H1 (cell line): ENCODE data around the gene NRXN3. TPM values are rescaled to one million over a fixed set of nuclear protein-coding genes. Genes with fewer than 3 reads are reported as not detected.

ENCODE experiments used
- CTCF ChIA-PET: fragments of 300-600 bp; sonication (Branson Sonifier 250); formaldehyde crosslinking; loops from one replicate; lab custom pipeline; 2021; ENCODE audit not compliant: partially characterized antibody; lab: Charles Lee
- POLR2A ChIA-PET: fragments of 300-600 bp; sonication (Branson Sonifier 250); formaldehyde crosslinking; loops from one replicate; lab custom pipeline; 2021; ENCODE audit warnings: inconsistent platforms; ENCODE audit not compliant: partially characterized antibody; lab: Charles Lee
- DNase-seq, 2 experiments: peaks; one replicate each; pipeline versions ENCODE4 v3.0.0 to v3.0.0-alpha.2; 2010 to 2022; ENCODE audit warnings: low spot score in 2 of 2, low read depth in 1 of 2, mixed read lengths in 1 of 2
- FAIRE-seq: peaks from 2 replicates; lab custom pipeline; 2011; peaks lifted over from hg19 to GRCh38; lab: Jason Lieb, UNC
- H2AFZ ChIP-seq: 2 replicates; pipeline ENCODE4 v1.8.1; 2012; ENCODE audit warnings: low read length, inconsistent platforms
- H2AK5ac ChIP-seq: 2 replicates; pipeline ENCODE4 v1.6.1; 2013; ENCODE audit warnings: low read depth, low read length
- H2BK120ac ChIP-seq: replicated peaks from 2 replicates; pipeline ENCODE3; 2013; ENCODE audit warnings: low read depth, low read length, inconsistent platforms
- H2BK12ac ChIP-seq: 2 replicates; pipeline ENCODE4 v1.6.1; 2013; ENCODE audit warnings: low read depth, low read length
- H2BK15ac ChIP-seq: 2 replicates; pipeline ENCODE4 v1.6.1; 2013; ENCODE audit warnings: low read length
- H2BK20ac ChIP-seq: 2 replicates; pipeline ENCODE4 v1.6.1; 2013; ENCODE audit warnings: low read length
- H2BK5ac ChIP-seq: 2 replicates; pipeline ENCODE4 v1.6.1; 2013; ENCODE audit warnings: low read depth, low read length
- H3K14ac ChIP-seq: 2 replicates; pipeline ENCODE4 v1.6.1; 2013; ENCODE audit warnings: inconsistent platforms; ENCODE audit not compliant: insufficient read length
- H3K18ac ChIP-seq: 2 replicates; pipeline ENCODE4 v1.6.1; 2013; ENCODE audit warnings: low read length; ENCODE audit errors: extremely low read depth
- H3K23ac ChIP-seq: 2 replicates; pipeline ENCODE4 v1.6.1; 2013; ENCODE audit warnings: inconsistent platforms; ENCODE audit not compliant: insufficient read length
- H3K23me2 ChIP-seq: 2 replicates; pipeline ENCODE4 v1.6.1; 2013; ENCODE audit warnings: low read depth, low read length
- H3K27ac ChIP-seq: 2 replicates; pipeline ENCODE4 v1.6.1; 2011; ENCODE audit warnings: low read depth, low read length, inconsistent platforms
- H3K27me3 ChIP-seq, 4 experiments: replicated peaks in 1 of 4; 1 replicate in 1 of 4; 2 replicates in 3 of 4; pipeline versions ENCODE4 v1.6.1 to v1.8.1; 2011 to 2013; ENCODE audit warnings: low read length in 3 of 4, mild to moderate bottlenecking in 3 of 4, inconsistent platforms in 2 of 4, mixed read lengths in 2 of 4, moderate library complexity in 1 of 4; ENCODE audit not compliant: control insufficient read depth in 3 of 4, insufficient read depth in 3 of 4; ENCODE audit errors: extremely low read depth in 1 of 4
- H3K36me3 ChIP-seq, 4 experiments: 2 replicates each; pipeline versions ENCODE4 v1.6.1 to v1.8.1; 2011 to 2013; ENCODE audit warnings: mild to moderate bottlenecking in 4 of 4, low read length in 3 of 4, moderate library complexity in 2 of 4, control low read depth in 1 of 4, inconsistent platforms in 1 of 4; ENCODE audit not compliant: insufficient read depth in 4 of 4, control insufficient read depth in 2 of 4
- H3K4ac ChIP-seq: replicated peaks from 2 replicates; pipeline ENCODE3; 2013; ENCODE audit warnings: low read length, low read depth, mixed read lengths, inconsistent platforms; ENCODE audit not compliant: insufficient read length
- H3K4me1 ChIP-seq, 4 experiments: replicated peaks in 1 of 4; 1 replicate in 1 of 4; 2 replicates in 3 of 4; pipeline versions ENCODE4 v1.6.1 to v1.8.1; 2011 to 2013; ENCODE audit warnings: low read length in 3 of 4, inconsistent platforms in 2 of 4, mixed read lengths in 1 of 4; ENCODE audit not compliant: insufficient read depth in 4 of 4, control insufficient read depth in 3 of 4
- H3K4me2 ChIP-seq, 2 experiments: 2 replicates each; pipeline versions ENCODE4 v1.6.1 to v1.8.1; 2011 to 2013; ENCODE audit warnings: low read depth in 2 of 2, low read length in 2 of 2, control low read depth in 1 of 2, inconsistent platforms in 1 of 2, mild to moderate bottlenecking in 1 of 2; ENCODE audit not compliant: insufficient read depth in 1 of 2
- H3K4me3 ChIP-seq, 4 experiments: fragments of 200-600, 300-600 bp in 1 of 4; sonication (generic), shearing (Covaris generic), sonication (Bioruptor Twin) in 1 of 4; 2 replicates each; pipeline versions ENCODE4 v1.5.1 to v1.8.1; 2011 to 2016; ENCODE audit warnings: low read length in 4 of 4, low read depth in 3 of 4, control low read depth in 2 of 4, inconsistent platforms in 2 of 4, mild to moderate bottlenecking in 2 of 4, mixed read lengths in 1 of 4, moderate library complexity in 1 of 4; ENCODE audit not compliant: insufficient read depth in 2 of 4; ENCODE audit errors: extremely low read depth in 1 of 4
- H3K56ac ChIP-seq: replicated peaks from 2 replicates; pipeline ENCODE3; 2013; ENCODE audit warnings: low read depth, mild to moderate bottlenecking, mixed read lengths, low read length, inconsistent platforms; ENCODE audit not compliant: insufficient read length
- H3K79me1 ChIP-seq: 2 replicates; pipeline ENCODE4 v1.6.1; 2013; ENCODE audit warnings: low read depth, low read length, control low read depth
- H3K79me2 ChIP-seq, 2 experiments: 2 replicates each; pipeline versions ENCODE4 v1.6.1 to v1.8.1; 2012 to 2013; ENCODE audit warnings: low read length in 2 of 2, mild to moderate bottlenecking in 2 of 2, inconsistent platforms in 1 of 2; ENCODE audit not compliant: insufficient read depth in 2 of 2, control insufficient read depth in 1 of 2
- H3K9ac ChIP-seq, 4 experiments: replicated peaks in 1 of 4; 1 replicate in 1 of 4; 2 replicates in 3 of 4; pipeline versions ENCODE4 v1.6.1 to v1.8.1; 2011 to 2013; ENCODE audit warnings: low read depth in 3 of 4, low read length in 3 of 4, control low read depth in 2 of 4, mild to moderate bottlenecking in 2 of 4, moderate library complexity in 2 of 4, inconsistent platforms in 1 of 4; ENCODE audit errors: extremely low read depth in 1 of 4
- H3K9me3 ChIP-seq, 2 experiments: 2 replicates each; pipeline versions ENCODE4 v1.6.1 to v1.8.1; 2012 to 2013; ENCODE audit warnings: mild to moderate bottlenecking in 2 of 2, moderate library complexity in 2 of 2, control low read depth in 1 of 2, inconsistent platforms in 1 of 2, low read depth in 1 of 2, low read length in 1 of 2, mixed read lengths in 1 of 2; ENCODE audit not compliant: insufficient read depth in 2 of 2
- H4K20me1 ChIP-seq, 2 experiments: replicated peaks in 1 of 2; 2 replicates each; pipeline versions ENCODE3 to v1.8.1; 2011 to 2013; ENCODE audit warnings: inconsistent platforms in 2 of 2, low read length in 2 of 2, mild to moderate bottlenecking in 1 of 2; ENCODE audit not compliant: insufficient read depth in 2 of 2, control insufficient read depth in 1 of 2
- H4K5ac ChIP-seq: 2 replicates; pipeline ENCODE4 v1.6.1; 2013; ENCODE audit warnings: low read length, low read depth, mixed read lengths, inconsistent platforms; ENCODE audit not compliant: insufficient read length
- H4K8ac ChIP-seq: 2 replicates; pipeline ENCODE4 v1.8.0; 2013; ENCODE audit warnings: mild to moderate bottlenecking, moderate library complexity, low read length, inconsistent platforms; ENCODE audit not compliant: insufficient read depth; ENCODE audit errors: extremely low read depth
- H4K91ac ChIP-seq: replicated peaks from 2 replicates; pipeline ENCODE3; 2013; ENCODE audit warnings: low read length, mixed read lengths, inconsistent platforms; ENCODE audit not compliant: insufficient read length
- BACH1 ChIP-seq: IDR thresholded peaks from 2 replicates; pipeline ENCODE4 v1.6.1; 2012; ENCODE audit warnings: low read length, improper control_type of control experiment
- CBX5 ChIP-seq: fragments of 300-800, 300-1000 bp; sonication (generic); IDR thresholded peaks from 2 replicates; pipeline ENCODE4 v1.7.1; 2016; ENCODE audit warnings: antibody characterized with exemption, low read length, low read depth
- CHD1 ChIP-seq: IDR thresholded peaks from 2 replicates; pipeline ENCODE4 v1.6.1; 2012; ENCODE audit warnings: low read depth, low read length, improper control_type of control experiment
- EP300 ChIP-seq, 2 experiments: IDR thresholded peaks; 1 replicate in 1 of 2; 2 replicates in 1 of 2; pipeline ENCODE4 v1.6.1; 2011 to 2012; ENCODE audit warnings: low read depth in 2 of 2, low read length in 2 of 2, mild to moderate bottlenecking in 2 of 2, borderline replicate concordance in 1 of 2, inconsistent platforms in 1 of 2, moderate library complexity in 1 of 2
- HDAC6 ChIP-seq: IDR thresholded peaks from one replicate; pipeline ENCODE4 v1.7.1; 2012; ENCODE audit warnings: low read depth, mild to moderate bottlenecking, inconsistent platforms, low read length, moderate library complexity
- JUN ChIP-seq: IDR thresholded peaks from 2 replicates; pipeline ENCODE4 v1.6.1; 2011; ENCODE audit warnings: low read depth, mild to moderate bottlenecking, improper control_type of control experiment, low read length
- SIRT6 ChIP-seq: IDR thresholded peaks from one replicate; pipeline ENCODE4 v1.7.1; 2012; ENCODE audit warnings: low read length, inconsistent platforms
- SP4 ChIP-seq: IDR thresholded peaks from 2 replicates; pipeline ENCODE4 v1.6.1; 2012; ENCODE audit warnings: low read length, inconsistent platforms
- SUZ12 ChIP-seq: fragments of 200-600 bp; sonication (generic); IDR thresholded peaks from 2 replicates; pipeline ENCODE4 v1.6.1; 2012; ENCODE audit warnings: mild to moderate bottlenecking, inconsistent platforms, low read length, moderate library complexity, mixed read lengths
- TBP ChIP-seq: IDR thresholded peaks from 2 replicates; pipeline ENCODE4 v1.6.1; 2011; ENCODE audit warnings: low read depth, low read length, improper control_type of control experiment
- WGBS, 2 experiments: shearing (Covaris generic) in 1 of 2; methylation state at CpG; one replicate each; pipeline versions ENCODE4 v1.1.6 to v1.1.7; 2013 to 2015; ENCODE audit warnings: low lambda C conversion rate in 2 of 2, mixed read lengths in 2 of 2, inconsistent platforms in 1 of 2, low coverage in 1 of 2, missing lambda C conversion rate in 1 of 2; ENCODE audit not compliant: insufficient replicate concordance in 2 of 2, insufficient coverage in 1 of 2, insufficient read length in 1 of 2; ENCODE audit errors: extremely low coverage in 1 of 2, missing lambda C conversion rate in 1 of 2; 5-methylcytosine and 5-hydroxymethylcytosine counted together
- polyA plus RNA-seq, 7 experiments: library from polyadenylated mRNA; depleted of rRNA in 3 of 7; stranded (reverse) in 5 of 7; unstranded in 2 of 7; fragments of >200 nt in 5 of 7; fragments of 200-250 nt in 2 of 7; gene quantifications; 1 replicate in 5 of 7; 2 replicates in 1 of 7; 4 replicates in 1 of 7; pipeline versions ENCODE4 v1.2.1 to v1.2.3, GENCODE V29; 2011 to 2013; ENCODE audit warnings: missing spikeins in 2 of 7, mixed read lengths in 2 of 7
- total RNA-seq: library from RNA; stranded (reverse); fragmentation: NEBNext Ultra II Directional; extraction: Animal tissue kit (Norgen Biotek cat#: 25700); gene quantifications from 2 replicates; pipeline ENCODE4 v1.2.1, GENCODE V29; 2021
- TF ChIP-seq, protein P1 (sequence below): IDR thresholded peaks from 2 replicates; pipeline ENCODE4 v1.6.1; 2012; ENCODE audit warnings: inconsistent platforms

The NRXN3 gene
- total and polyA plus RNA-seq, 2 of the 8 experiments (the other 6 are each of a cell fraction or from before 2014, with no cell fraction given), result 2.6 to 4.1 TPM

DNA sequence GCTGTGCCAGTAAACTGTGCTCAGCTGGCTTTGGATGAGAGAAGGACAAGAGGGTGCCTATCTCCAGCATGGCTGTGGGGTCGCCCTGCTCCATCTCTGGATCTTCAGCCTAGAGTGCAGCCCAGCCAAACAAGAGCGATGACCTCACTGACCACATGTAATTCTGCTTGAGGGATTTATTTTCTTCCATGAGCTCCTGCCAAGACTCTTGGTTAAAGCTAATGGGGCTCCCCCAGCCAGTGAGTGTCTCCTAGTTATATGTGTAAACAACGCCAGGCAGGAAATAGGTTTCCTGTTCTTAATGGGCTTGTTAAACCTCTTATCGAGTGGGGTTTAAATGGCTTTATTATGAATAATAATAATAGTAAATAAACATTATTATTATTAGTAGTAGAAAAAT, 397.2 kb downstream of the NRXN3 start:
- Histone ChIP-seq H2BK12ac (no peak overlapping the region), H2BK20ac (no peak overlapping the region), H3K27ac (no peak overlapping the region), H2BK15ac (no peak overlapping the region), H4K5ac (no peak overlapping the region), H2AK5ac (no peak overlapping the region), H3K18ac (no peak overlapping the region), H2BK5ac (no peak overlapping the region), H4K20me1 (no peaks in the 10 kb centered on the region), H4K91ac (no peak overlapping the region), H3K27me3 (no peaks in the 10 kb centered on the region), H3K9ac (no peak overlapping the region), H3K4me3 (no peak overlapping the region), H3K56ac (no peak overlapping the region), H3K23ac (no peak overlapping the region), H3K36me3 (no peaks in the 10 kb centered on the region; a peak in 1 of 8 replicates), H4K8ac (no peak overlapping the region), H3K23me2 (no peaks in the 10 kb centered on the region), H3K4me1 (peaks cover 0 to 6% (median 4%) of the 10 kb centered on the region in 4 experiments; a peak in 4 of 7 replicates), H3K4ac (no peak overlapping the region), H3K79me1 (no peaks in the 10 kb centered on the region), H3K9me3 (no peaks in the 10 kb centered on the region), H3K79me2 (no peaks in the 10 kb centered on the region), H3K14ac (no peak overlapping the region), H3K4me2 (no peak overlapping the region), H2AFZ (no peak overlapping the region), H2BK120ac (no peak overlapping the region)
- no peak for TF ChIP-seq HDAC6
- TF ChIP-seq EP300 (IDR thresholded peaks at IDR 0.05; ENCODE audit: borderline replicate concordance in 1 of 2, low read depth in 2 of 2, low read length in 2 of 2), result no peak
- TF ChIP-seq, protein P1, sequence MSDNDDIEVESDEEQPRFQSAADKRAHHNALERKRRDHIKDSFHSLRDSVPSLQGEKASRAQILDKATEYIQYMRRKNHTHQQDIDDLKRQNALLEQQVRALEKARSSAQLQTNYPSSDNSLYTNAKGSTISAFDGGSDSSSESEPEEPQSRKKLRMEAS, result no peak
- no peak for TF ChIP-seq CBX5
- TF ChIP-seq BACH1, result no peak
- no peak for TF ChIP-seq SP4
- no peak for TF ChIP-seq JUN
- TF ChIP-seq CHD1, result no peak
- TF ChIP-seq TBP, result no peak
- no peak for TF ChIP-seq SIRT6
- no peak for TF ChIP-seq SUZ12
- 97% methylated on average over 4 of the region's 4 CpGs; no CpG with 5 or more reads in 1 of the 2 experiments for WGBS, 2 experiments
- no peak for FAIRE-seq
- DNase-seq, result no peak
- ChIA-PET CTCF (interaction anchor here (1.2 to 4.7 kb wide), 30 partner anchors 12 to 584 kb away, joined by 3 to 51 read pairs (median 6); no protein-coding TSS in a partner anchor), POLR2A (no interaction called here)
